Activated naive CD4-positive, alpha-beta T cell treated with anti-CD3 and anti-CD28 coated beads for 36 hours (primary cell): ENCODE results near the gene TEX35. TPM values are rescaled to one million over a fixed set of nuclear protein-coding genes. Genes with fewer than 3 reads are reported as not detected.

Experiments used
- CTCF ChIA-PET: fragments of 350-600 bp; sonication (Branson Sonifier 250); formaldehyde crosslinking; loops from one replicate; lab custom pipeline; 2021; ENCODE audit warnings: antibody characterized with exemption; lab: Charles Lee
- DNase-seq: peaks from one replicate; pipeline ENCODE4 v3.0.0-alpha.2; 2020
- H3K27ac Mint-ChIP-seq: one replicate; pipeline ENCODE4 v1.8.0; 2021; ENCODE audit warnings: mild to moderate bottlenecking, mixed read lengths
- H3K27me3 Mint-ChIP-seq: one replicate; pipeline ENCODE4 v1.8.0; 2021; ENCODE audit warnings: low read depth, mixed read lengths
- H3K36me3 Mint-ChIP-seq: one replicate; pipeline ENCODE4 v1.8.0; 2021; ENCODE audit warnings: low read depth, mixed read lengths
- H3K4me1 Mint-ChIP-seq: one replicate; pipeline ENCODE4 v1.8.0; 2021; ENCODE audit warnings: low read depth, mixed read lengths
- H3K4me3 Mint-ChIP-seq: one replicate; pipeline ENCODE4 v1.8.0; 2021; ENCODE audit warnings: mild to moderate bottlenecking, moderate library complexity, mixed read lengths
- H3K9me3 Mint-ChIP-seq: one replicate; pipeline ENCODE4 v1.8.0; 2021; ENCODE audit warnings: mixed read lengths
- intact Hi-C: fragments of 100-400 bp; cut with micrococcal nuclease; formaldehyde crosslinking; loops from one replicate; pipeline ENCODE4 v1.15.1; 2023
- total RNA-seq, 2 experiments: library from RNA; stranded (reverse); gene quantifications; one replicate each; pipeline ENCODE4 v1.2.3, GENCODE V29; 2021

The TEX35 gene
- total RNA-seq, 2 experiments from 2014 or later: not detected

GRCh38 chr1:178504286-178504685 is 8.6 kb upstream of the TEX35 start:
- CTCF ChIA-PET: interaction anchor here (1.1 kb wide), 2 partner anchors 24 to 194 kb away, joined by 3 to 4 read pairs; no protein-coding TSS in a partner anchor
- intact Hi-C loops: no loop called here

GRCh38 chr1:178506177-178506576 is 6.7 kb upstream of the TEX35 start:
- H3K9me3 Mint-ChIP-seq: no peaks in the 10 kb centered on the region
- no peak overlapping the region for H3K27ac Mint-ChIP-seq
- DNase-seq: no peak
- H3K4me1 Mint-ChIP-seq: no peaks in the 10 kb centered on the region
- H3K36me3 Mint-ChIP-seq: no peaks in the 10 kb centered on the region
- intact Hi-C loops: no loop called here
- CTCF ChIA-PET: interaction anchor here (0.9 kb wide), 1 partner anchor 195 kb away, joined by 3 read pairs; no protein-coding TSS in a partner anchor
- H3K4me3 Mint-ChIP-seq: no peak overlapping the region
- H3K27me3 Mint-ChIP-seq: peaks cover 2% of the 10 kb centered on the region

More at GRCh38 chr1:178504286-178504685, 8.6 kb upstream of the TEX35 start:
- H3K4me3 Mint-ChIP-seq: no peak overlapping the region
- H3K27me3 Mint-ChIP-seq: peaks cover 2% of the 10 kb centered on the region
- no peaks in the 10 kb centered on the region for H3K4me1 Mint-ChIP-seq
- no peaks in the 10 kb centered on the region for H3K9me3 Mint-ChIP-seq
- H3K27ac Mint-ChIP-seq: no peak overlapping the region
- DNase-seq: no peak
- H3K36me3 Mint-ChIP-seq: no peaks in the 10 kb centered on the region

DNA sequence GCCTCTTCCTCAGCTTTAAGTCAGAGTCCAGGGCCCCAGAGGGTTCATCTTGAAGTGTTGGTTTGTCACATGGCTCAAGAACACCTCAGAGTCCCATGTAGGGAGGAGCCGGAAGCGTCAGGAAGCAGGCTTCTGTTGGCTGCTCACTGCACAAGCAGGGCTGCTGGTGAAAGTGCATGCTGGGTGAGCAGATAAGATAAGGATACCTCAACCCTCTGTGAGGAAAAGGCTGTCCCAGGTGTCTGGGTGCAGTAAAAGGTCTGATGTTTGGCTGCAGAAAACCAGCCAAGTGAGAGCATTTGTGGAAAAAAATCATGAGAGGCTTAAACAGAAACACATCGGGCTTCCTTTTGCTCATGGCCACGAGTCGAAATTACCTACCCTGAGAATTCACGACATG is 6.2 kb upstream of the TEX35 start:
- CTCF ChIA-PET: no interaction called here
- Mint-ChIP-seq H3K36me3 (no peaks in the 10 kb centered on the region), H3K9me3 (no peaks in the 10 kb centered on the region), H3K27me3 (peaks cover under 1% of the 10 kb centered on the region), H3K27ac (no peak overlapping the region), H3K4me1 (no peaks in the 10 kb centered on the region), H3K4me3 (no peak overlapping the region)
- no peak for DNase-seq
- intact Hi-C loops: no loop called here

DNA sequence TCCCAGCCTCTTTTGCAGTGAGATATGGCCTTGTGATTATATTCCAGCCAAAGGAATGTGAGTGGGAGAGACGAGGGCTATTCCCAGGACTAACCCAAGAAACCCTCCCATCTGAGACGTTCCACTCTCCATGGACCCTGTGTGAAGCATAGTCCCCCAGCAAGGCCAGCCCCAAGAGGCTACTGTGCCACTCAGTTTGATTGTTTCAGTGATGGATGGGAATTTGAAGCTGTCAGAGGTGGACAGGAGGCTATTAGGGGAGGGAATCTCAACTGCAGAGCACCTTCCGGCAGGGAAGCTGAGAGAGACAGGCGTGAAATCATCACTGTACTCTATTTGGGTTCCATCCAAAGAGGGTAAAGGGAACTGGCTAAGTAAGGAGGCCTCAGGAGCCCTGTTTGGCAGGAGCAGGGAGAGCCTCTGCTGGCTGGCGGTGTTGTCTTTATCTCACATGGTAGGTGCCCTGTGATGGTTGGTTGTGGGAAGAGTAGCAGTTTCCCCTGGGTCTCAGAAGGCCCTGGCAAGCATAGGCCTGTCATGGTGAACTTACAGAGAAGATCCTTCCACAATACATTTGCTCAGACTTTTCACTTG is 3.4 kb upstream of the TEX35 start:
- H3K4me1 Mint-ChIP-seq: no peaks in the 10 kb centered on the region
- no peaks in the 10 kb centered on the region for H3K9me3 Mint-ChIP-seq
- CTCF ChIA-PET: no interaction called here
- no peak overlapping the region for H3K27ac Mint-ChIP-seq
- H3K36me3 Mint-ChIP-seq: no peaks in the 10 kb centered on the region
- H3K27me3 Mint-ChIP-seq: no peaks in the 10 kb centered on the region
- intact Hi-C loops: no loop called here
- no peak overlapping the region for H3K4me3 Mint-ChIP-seq
- DNase-seq: no peak

DNA sequence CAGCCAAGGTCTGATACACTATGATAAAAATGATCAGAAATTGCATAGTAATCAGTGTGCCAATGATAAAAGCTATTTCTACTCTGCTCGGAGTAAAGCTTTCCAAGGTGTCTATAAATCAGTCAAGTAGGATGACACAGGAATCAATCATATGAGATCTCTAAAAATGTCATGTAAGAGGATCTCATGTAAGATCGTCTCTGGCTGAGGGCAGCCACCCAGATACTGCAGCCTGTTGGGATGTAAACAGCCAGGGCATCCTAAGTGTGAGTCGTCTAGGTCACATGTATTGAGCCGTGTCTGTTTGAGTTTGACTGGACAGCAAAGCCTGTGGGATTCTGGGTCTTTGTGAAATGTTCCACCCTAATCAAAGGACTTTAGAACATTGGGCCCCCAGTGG is 2.8 kb upstream of the TEX35 start:
- DNase-seq: no peak
- CTCF ChIA-PET: interaction anchor here (3.7 kb wide), 1 partner anchor 9 kb away, joined by 20 read pairs; no protein-coding TSS in a partner anchor
- H3K9me3 Mint-ChIP-seq: no peaks in the 10 kb centered on the region
- intact Hi-C loops: no loop called here
- H3K4me3 Mint-ChIP-seq: no peak overlapping the region
- H3K4me1 Mint-ChIP-seq: no peaks in the 10 kb centered on the region
- H3K27ac Mint-ChIP-seq: no peak overlapping the region
- no peaks in the 10 kb centered on the region for H3K36me3 Mint-ChIP-seq
- no peaks in the 10 kb centered on the region for H3K27me3 Mint-ChIP-seq

DNA sequence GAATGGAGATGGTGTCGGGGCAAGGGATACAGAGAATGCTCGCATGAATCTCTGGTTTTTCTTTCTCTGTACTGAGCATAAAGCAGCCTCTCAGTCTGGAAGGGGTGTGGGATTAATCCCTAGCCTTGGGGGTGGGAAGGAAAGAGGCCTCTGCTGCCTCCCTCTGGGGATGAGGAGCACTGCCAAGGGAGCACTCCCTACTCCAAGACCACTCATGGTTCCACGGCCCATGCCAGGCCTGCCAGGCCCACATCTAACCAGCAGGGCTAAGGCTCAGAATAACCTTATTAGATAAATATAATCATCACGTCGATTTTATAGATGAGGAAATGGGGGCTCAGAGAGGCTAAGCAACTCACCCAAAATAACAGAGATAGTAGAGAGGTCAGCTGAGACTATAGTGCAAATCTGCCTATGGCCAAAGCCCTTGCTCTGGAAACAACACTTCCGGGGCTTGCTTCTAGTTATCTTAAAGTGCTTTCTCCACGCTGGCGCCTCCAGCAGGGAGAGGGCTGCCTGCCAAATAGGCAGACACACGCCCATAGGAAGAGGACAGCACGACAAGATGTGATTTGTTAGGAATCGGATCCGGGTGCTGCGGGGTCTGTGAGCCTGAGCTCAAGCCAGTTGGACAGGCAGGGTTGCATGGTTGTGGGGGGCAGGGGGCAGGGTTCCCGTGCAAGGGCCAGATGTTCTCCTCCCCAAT is 522 bp downstream of the TEX35 start:
- Mint-ChIP-seq H3K4me3 (no peak overlapping the region), H3K27me3 (no peaks in the 10 kb centered on the region), H3K27ac (no peak overlapping the region), H3K4me1 (no peaks in the 10 kb centered on the region), H3K36me3 (no peaks in the 10 kb centered on the region), H3K9me3 (no peaks in the 10 kb centered on the region)
- intact Hi-C loops: no loop called here
- DNase-seq: no peak
- CTCF ChIA-PET: interaction anchor here (3.7 kb wide), 1 partner anchor 12 kb away, joined by 20 read pairs; no protein-coding TSS in a partner anchor

- H3K4me1 Mint-ChIP-seq: no peaks in the 10 kb centered on the region
- intact Hi-C loops: no loop called here
- H3K9me3 Mint-ChIP-seq: no peaks in the 10 kb centered on the region
- CTCF ChIA-PET: interaction anchor here (1.1 kb wide), 2 partner anchors 14 to 15 kb away, joined by 3 read pairs; no protein-coding TSS in a partner anchor
- no peak overlapping the region for H3K4me3 Mint-ChIP-seq
- no peak overlapping the region for H3K27ac Mint-ChIP-seq
- no peak for DNase-seq
- H3K36me3 Mint-ChIP-seq: no peaks in the 10 kb centered on the region
- H3K27me3 Mint-ChIP-seq: no peaks in the 10 kb centered on the region
Measured at GRCh38 chr1:178516110-178516509, 3.2 kb downstream of the TEX35 start.

- H3K36me3 Mint-ChIP-seq: no peaks in the 10 kb centered on the region
- intact Hi-C loops: no loop called here
- H3K27ac Mint-ChIP-seq: no peak overlapping the region
- no peaks in the 10 kb centered on the region for H3K4me1 Mint-ChIP-seq
- no peaks in the 10 kb centered on the region for H3K27me3 Mint-ChIP-seq
- H3K9me3 Mint-ChIP-seq: no peaks in the 10 kb centered on the region
- CTCF ChIA-PET: interaction anchor here (0.6 kb wide), 1 partner anchor 14 kb away, joined by 4 read pairs; no protein-coding TSS in a partner anchor
- no peak overlapping the region for H3K4me3 Mint-ChIP-seq
- DNase-seq: no peak
Measured at GRCh38 chr1:178518894-178519293, 6.0 kb downstream of the TEX35 start.

DNA sequence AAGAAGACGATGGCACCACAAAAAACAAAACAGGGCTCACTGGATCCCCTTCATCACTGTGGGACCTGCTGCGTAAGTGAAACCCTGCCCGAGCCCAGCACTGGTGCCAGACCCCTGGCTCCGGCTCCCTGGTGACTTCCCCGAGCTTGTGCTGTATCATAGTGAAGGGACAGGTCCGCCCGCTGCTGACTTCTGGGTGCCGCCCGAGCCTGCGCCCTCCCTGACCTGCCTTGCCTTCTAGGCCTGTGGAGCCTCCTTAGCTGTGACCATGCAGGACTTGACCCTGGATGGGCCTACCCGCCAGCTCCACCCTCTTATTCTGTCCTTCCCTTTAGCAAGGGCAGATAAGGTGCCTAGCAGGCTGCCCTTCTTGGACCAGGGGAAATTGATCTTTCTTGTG is 7.9 kb downstream of the TEX35 start:
- Mint-ChIP-seq H3K4me1 (no peaks in the 10 kb centered on the region), H3K36me3 (no peaks in the 10 kb centered on the region), H3K27ac (no peak overlapping the region), H3K9me3 (no peaks in the 10 kb centered on the region), H3K27me3 (no peaks in the 10 kb centered on the region), H3K4me3 (no peak overlapping the region)
- CTCF ChIA-PET: no interaction called here
- intact Hi-C loops: no loop called here
- no peak for DNase-seq

GRCh38 chr1:178521241-178521640 is 8.3 kb downstream of the TEX35 start:
- no peak overlapping the region for H3K27ac Mint-ChIP-seq
- intact Hi-C loops: no loop called here
- DNase-seq: no peak
- no peaks in the 10 kb centered on the region for H3K9me3 Mint-ChIP-seq
- H3K36me3 Mint-ChIP-seq: no peaks in the 10 kb centered on the region
- H3K27me3 Mint-ChIP-seq: no peaks in the 10 kb centered on the region
- H3K4me3 Mint-ChIP-seq: no peak overlapping the region
- H3K4me1 Mint-ChIP-seq: no peaks in the 10 kb centered on the region
- CTCF ChIA-PET: no interaction called here

DNA sequence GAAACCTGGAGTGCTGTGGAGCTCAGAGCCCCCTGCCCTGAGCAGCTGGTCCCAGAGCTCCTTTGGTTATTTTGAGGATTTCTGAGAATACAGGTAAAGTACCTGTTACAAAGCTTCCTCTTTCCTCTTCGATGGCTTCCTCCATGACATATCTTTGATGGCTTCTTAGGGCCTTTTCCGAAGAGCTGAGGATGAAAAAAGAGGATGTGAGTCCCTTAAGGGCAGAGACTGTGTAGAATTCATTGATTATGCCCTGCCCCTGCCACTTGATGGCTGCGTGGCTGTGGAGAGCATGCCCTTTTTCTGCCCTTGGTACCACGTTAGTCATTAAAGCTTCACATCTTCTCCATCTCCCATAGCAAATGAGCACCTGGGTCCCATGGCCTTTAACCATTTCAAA is 14.2 kb downstream of the TEX35 start:
- intact Hi-C loops: no loop called here
- H3K36me3 Mint-ChIP-seq: no peaks in the 10 kb centered on the region
- no peaks in the 10 kb centered on the region for H3K4me1 Mint-ChIP-seq
- no peak overlapping the region for H3K4me3 Mint-ChIP-seq
- CTCF ChIA-PET: interaction anchor here (0.9 to 1.1 kb wide), 2 partner anchors 14 to 215 kb away, joined by 3 read pairs; no protein-coding TSS in a partner anchor
- DNase-seq: no peak
- no peak overlapping the region for H3K27ac Mint-ChIP-seq
- H3K9me3 Mint-ChIP-seq: no peaks in the 10 kb centered on the region
- H3K27me3 Mint-ChIP-seq: no peaks in the 10 kb centered on the region

- no peaks in the 10 kb centered on the region for H3K36me3 Mint-ChIP-seq
- intact Hi-C loops: no loop called here
- CTCF ChIA-PET: interaction anchor here (0.6 to 5.7 kb wide), 5 partner anchors 12 to 1294 kb away, joined by 3 to 38 read pairs (median 4); no protein-coding TSS in a partner anchor
- H3K27ac Mint-ChIP-seq: no peak overlapping the region
- H3K4me1 Mint-ChIP-seq: no peaks in the 10 kb centered on the region
- no peaks in the 10 kb centered on the region for H3K27me3 Mint-ChIP-seq
- no peak overlapping the region for H3K4me3 Mint-ChIP-seq
- H3K9me3 Mint-ChIP-seq: no peaks in the 10 kb centered on the region
- DNase-seq: no peak
Measured at GRCh38 chr1:178528228-178528952, 15.5 kb downstream of the TEX35 start.
